Left renal pelvis (tissue), 4 donors: ENCODE measurements around the gene RAB11FIP2. TPM values are rescaled to one million over a fixed set of nuclear protein-coding genes. Genes with fewer than 3 reads are reported as not detected.
A peak's percentile ranks its signal among the peaks of the same experiment; 100 is the strongest.

Source experiments
- DNase-seq, 4 donors: peaks; one replicate each; pipeline ENCODE4 v3.0.0-alpha.2; 2013; ENCODE audit warnings: low read depth in 4 of 4, low spot score in 3 of 4
- polyA plus RNA-seq, 4 donors: library from polyadenylated mRNA; unstranded; fragments of 120-200 nt; gene quantifications; one replicate each; pipeline ENCODE4 v1.2.1, GENCODE V29; 2013; ENCODE audit not compliant: insufficient read length in 4 of 4

The RAB11FIP2 gene
- polyA plus RNA-seq, 4 donors: 35.8 to 69.5 (median 65.9) TPM

GRCh38 chr10:118035354-118036005 lies 11.3 kb downstream of the RAB11FIP2 start:
- DNase-seq: no peak

- no peak for DNase-seq
Observed at GRCh38 chr10:118034791-118035261, 11.9 kb downstream of the RAB11FIP2 start.

- DNase-seq: peak in 1 of 4 donors; percentile 47
Observed at GRCh38 chr10:118033905-118034304, 12.8 kb downstream of the RAB11FIP2 start.

GRCh38 chr10:118032564-118032963 lies 14.2 kb downstream of the RAB11FIP2 start:
- no peak for DNase-seq

GRCh38 chr10:118031351-118032075 lies 15.2 kb downstream of the RAB11FIP2 start:
- no peak for DNase-seq

GRCh38 chr10:118028619-118029018 lies 18.1 kb downstream of the RAB11FIP2 start:
- no peak for DNase-seq

- DNase-seq: no peak
Observed at GRCh38 chr10:118027397-118027796, 19.3 kb downstream of the RAB11FIP2 start.

GRCh38 chr10:118026936-118027335 lies 19.8 kb downstream of the RAB11FIP2 start:
- no peak for DNase-seq

- no peak for DNase-seq
Observed at GRCh38 chr10:118020365-118020764, 26.4 kb downstream of the RAB11FIP2 start.

- DNase-seq: no peak
Observed at GRCh38 chr10:118017850-118018249, 28.9 kb downstream of the RAB11FIP2 start.

GRCh38 chr10:118017071-118017740 lies 29.5 kb downstream of the RAB11FIP2 start:
- DNase-seq: no peak

GRCh38 chr10:118012952-118013525 lies 33.7 kb downstream of the RAB11FIP2 start:
- DNase-seq: no peak

GRCh38 chr10:118007773-118008172 lies 39.0 kb downstream of the RAB11FIP2 start:
- no peak for DNase-seq

GRCh38 chr10:118003126-118003525 lies 43.6 kb downstream of the RAB11FIP2 start:
- no peak for DNase-seq

- no peak for DNase-seq
Observed at GRCh38 chr10:118002581-118002980, 44.2 kb downstream of the RAB11FIP2 start.

GRCh38 chr10:117997673-117998072 lies 49.1 kb downstream of the RAB11FIP2 start:
- DNase-seq: no peak

- no peak for DNase-seq
Observed at GRCh38 chr10:117996709-117997108, 50.0 kb downstream of the RAB11FIP2 start.

- no peak for DNase-seq
Observed at GRCh38 chr10:117994771-117995170, 52.0 kb downstream of the RAB11FIP2 start.

GRCh38 chr10:117993166-117993565 lies 53.6 kb downstream of the RAB11FIP2 start:
- DNase-seq: no peak

- no peak for DNase-seq
Observed at GRCh38 chr10:117991701-117992100, 55.0 kb downstream of the RAB11FIP2 start.

GRCh38 chr10:117989962-117990361 lies 56.8 kb downstream of the RAB11FIP2 start:
- no peak for DNase-seq
